Endothelial cell of umbilical vein (primary cell): ENCODE data around the gene KITLG. TPM values are rescaled to one million over a fixed set of nuclear protein-coding genes. Genes with fewer than 3 reads are reported as not detected.

Experiments
- BruUV-seq: library from RNA; stranded (reverse); fragments of 400-500 nt; replicated peaks from 2 replicates; lab custom pipeline; 2021; lab: Mats Ljungman, UMichigan
- CTCF ChIA-PET: fragments of 300-600, 350-600 bp; sonication (Branson Sonifier 250); formaldehyde crosslinking; loops from one replicate; lab custom pipeline; 2021; ENCODE audit warnings: antibody characterized with exemption, inconsistent platforms; lab: Charles Lee
- POLR2A ChIA-PET: fragments of 300-600, 350-600 bp; sonication (Branson Sonifier 250); formaldehyde crosslinking; loops from one replicate; lab custom pipeline; 2021; ENCODE audit warnings: antibody characterized with exemption, inconsistent platforms; lab: Charles Lee
- DNase-seq: peaks from one replicate; pipeline ENCODE4 v3.0.0-alpha.2; 2011; ENCODE audit warnings: low read depth, low spot score
- FAIRE-seq: peaks from 2 replicates; lab custom pipeline; 2011; peaks lifted over from hg19 to GRCh38; lab: Jason Lieb, UNC
- H2AFZ ChIP-seq: 2 replicates; pipeline ENCODE4 v1.6.0; 2012; ENCODE audit warnings: low read depth, low read length, control low read depth, inconsistent platforms
- H3K27ac ChIP-seq: 2 replicates; pipeline ENCODE4 v1.5.1; 2011; ENCODE audit warnings: low read depth, mild to moderate bottlenecking, control low read depth, low read length, moderate library complexity; ENCODE audit not compliant: insufficient read depth
- H3K27me3 ChIP-seq, 2 experiments: 2 replicates each; pipeline versions ENCODE4 v1.6.0 to v1.6.1; 2011; ENCODE audit warnings: low read length in 2 of 2, mixed read lengths in 1 of 2; ENCODE audit not compliant: control insufficient read depth in 2 of 2, insufficient read depth in 2 of 2
- H3K36me3 ChIP-seq, 2 experiments: 2 replicates in 1 of 2; 3 replicates in 1 of 2; pipeline ENCODE4 v1.5.1; 2011; ENCODE audit warnings: low read length in 2 of 2, mild to moderate bottlenecking in 1 of 2, moderate library complexity in 1 of 2; ENCODE audit not compliant: control insufficient read depth in 2 of 2, insufficient read depth in 2 of 2; ENCODE audit errors: extremely low read depth in 1 of 2
- H3K4me1 ChIP-seq: 3 replicates; pipeline ENCODE4 v1.5.1; 2011; ENCODE audit warnings: mild to moderate bottlenecking, low read length; ENCODE audit not compliant: control insufficient read depth, insufficient read depth; ENCODE audit errors: extremely low read depth
- H3K4me2 ChIP-seq: 2 replicates; pipeline ENCODE4 v1.6.1; 2011; ENCODE audit warnings: low read length, control low read depth, mixed read lengths; ENCODE audit not compliant: insufficient read depth
- H3K4me3 ChIP-seq, 3 experiments: fragments of 200-600 bp in 1 of 3; sonication (generic), shearing (Covaris generic) in 1 of 3; replicated peaks in 1 of 3; 2 replicates each; pipeline ENCODE4 v1.5.1; 2011 to 2016; ENCODE audit warnings: control low read depth in 3 of 3, low read length in 3 of 3, mild to moderate bottlenecking in 2 of 3, inconsistent platforms in 1 of 3, low read depth in 1 of 3, moderate library complexity in 1 of 3; ENCODE audit not compliant: insufficient read depth in 1 of 3
- H3K79me2 ChIP-seq: 2 replicates; pipeline ENCODE4 v1.6.0; 2012; ENCODE audit warnings: low read length, inconsistent platforms; ENCODE audit not compliant: control insufficient read depth, insufficient read depth
- H3K9ac ChIP-seq: replicated peaks from 2 replicates; pipeline ENCODE3; 2011; ENCODE audit warnings: low read length, control low read depth; ENCODE audit not compliant: insufficient read depth; ENCODE audit errors: extremely low read depth
- H3K9me1 ChIP-seq: replicated peaks from 3 replicates; pipeline ENCODE4 v1.6.0; 2011; ENCODE audit warnings: mild to moderate bottlenecking, low read length; ENCODE audit not compliant: control insufficient read depth, insufficient read depth; ENCODE audit errors: extremely low read depth
- H3K9me3 ChIP-seq: replicated peaks from 2 replicates; pipeline ENCODE4 v1.5.1; 2012; ENCODE audit warnings: low read length, inconsistent platforms; ENCODE audit not compliant: control insufficient read depth, insufficient read depth
- H4K20me1 ChIP-seq: replicated peaks from 2 replicates; pipeline ENCODE3; 2011; ENCODE audit warnings: mild to moderate bottlenecking, low read length; ENCODE audit not compliant: control insufficient read depth, insufficient read depth; ENCODE audit errors: extremely low read depth
- CTCF ChIP-seq, 2 donors: IDR thresholded peaks; 1 replicate in 1 of 2; 2 replicates in 1 of 2; pipeline ENCODE4 v1.5.1; 2011; ENCODE audit warnings: low read length in 2 of 2, mild to moderate bottlenecking in 2 of 2, moderate library complexity in 2 of 2, control low read depth in 1 of 2, inconsistent platforms in 1 of 2, low read depth in 1 of 2; ENCODE audit not compliant: insufficient read depth in 1 of 2; ENCODE audit errors: extremely low read depth in 1 of 2
- FOS ChIP-seq: IDR thresholded peaks from 2 replicates; pipeline ENCODE4 v1.6.1; 2011; ENCODE audit warnings: mild to moderate bottlenecking, low read length, moderate library complexity, borderline replicate concordance; ENCODE audit not compliant: insufficient read depth
- GATA2 ChIP-seq: IDR thresholded peaks from 2 replicates; pipeline ENCODE4 v1.7.0; 2011; ENCODE audit warnings: low read depth, mild to moderate bottlenecking, moderate library complexity, mixed read lengths, low read length; ENCODE audit not compliant: insufficient read length, insufficient read depth
- JUN ChIP-seq: IDR thresholded peaks from 2 replicates; pipeline ENCODE4 v1.6.1; 2011; ENCODE audit warnings: borderline replicate concordance, low read depth; ENCODE audit not compliant: insufficient read length, insufficient read depth
- MAX ChIP-seq: IDR thresholded peaks from 2 replicates; pipeline ENCODE4 v1.6.1; 2011; ENCODE audit not compliant: insufficient read depth, insufficient read length
- MYC ChIP-seq: IDR thresholded peaks from one replicate; pipeline ENCODE4 v1.6.1; 2011; ENCODE audit warnings: mild to moderate bottlenecking, low read depth, low read length
- POLR2A ChIP-seq: IDR thresholded peaks from 2 replicates; pipeline ENCODE4 v1.6.1; 2012; ENCODE audit warnings: low read depth, mild to moderate bottlenecking, control low read depth, low read length
- dilution Hi-C: fragments of 300-500 bp; cut with MboI; formaldehyde crosslinking; loops from one replicate; pipeline ENCODE4 v1.15.0; 2019; ENCODE audit warnings: low sequenced_read_pairs; ENCODE audit not compliant: extremely low pct_ligation_motif_present
- intact Hi-C: fragments of 100-400 bp; cut with micrococcal nuclease; formaldehyde crosslinking; loops from one replicate; pipeline ENCODE4 v1.10.0; 2022
- polyA plus RNA-seq, 4 experiments: library from polyadenylated mRNA; depleted of rRNA in 3 of 4; stranded (reverse) in 3 of 4; unstranded in 1 of 4; fragments of >200 nt; gene quantifications; 2 replicates each; pipeline versions ENCODE4 v1.2.1 to v1.2.3, GENCODE V29; 2011 to 2012; ENCODE audit warnings: missing spikeins in 1 of 4
- total RNA-seq: library from RNA; stranded (reverse); gene quantifications from 2 replicates; pipeline ENCODE4 v1.2.3, GENCODE V29; 2021

Gene KITLG
- total and polyA plus RNA-seq, 2 donors (not counting 3 experiments of a cell fraction or from before 2014, with no cell fraction given): 3.8 to 32.5 TPM

GRCh38 chr12:88516811-88517210, 63.5 kb downstream of the KITLG start:
- no peaks in the 10 kb centered on the region for H3K36me3 ChIP-seq
- CTCF ChIA-PET: interaction anchor here (1.6 kb wide), 1 partner anchor 477 kb away, joined by 3 read pairs; no protein-coding TSS in a partner anchor
- POLR2A ChIA-PET: no interaction called here

More at GRCh38 chr12:88516811-88517210, 63.5 kb downstream of the KITLG start:
- no TSS peak for BruUV-seq
- no peak overlapping the region for H3K4me3 ChIP-seq
- H3K4me1 ChIP-seq: no peaks in the 10 kb centered on the region
- no peaks in the 10 kb centered on the region for H3K9me1 ChIP-seq
- no peak for TF ChIP-seq MAX
- no peak for TF ChIP-seq FOS
- TF ChIP-seq MYC: no peak
- no peak for TF ChIP-seq JUN
- no peak for TF ChIP-seq GATA2
- TF ChIP-seq POLR2A: no peak
- no peak for TF ChIP-seq CTCF (IDR thresholded peaks at IDR 0.05; ENCODE audit: extremely low read depth in 1 of 2, insufficient read depth in 1 of 2, low read depth in 1 of 2, low read length in 2 of 2)
- H3K9me3 ChIP-seq: no peaks in the 10 kb centered on the region
- H3K27ac ChIP-seq: no peak overlapping the region
- intact Hi-C loops: no loop called here
- no peaks in the 10 kb centered on the region for H4K20me1 ChIP-seq
- no peak overlapping the region for H3K9ac ChIP-seq
- no peaks in the 10 kb centered on the region for H3K27me3 ChIP-seq
- no peak for DNase-seq
- no peaks in the 10 kb centered on the region for H3K79me2 ChIP-seq
- no peak overlapping the region for H2AFZ ChIP-seq
- H3K4me2 ChIP-seq: no peak overlapping the region
- dilution Hi-C loops: no loop called here
- FAIRE-seq: no peak
